Keratinocyte (primary cell): ENCODE results near the gene FASTKD3. TPM values are rescaled to one million over a fixed set of nuclear protein-coding genes. Genes with fewer than 3 reads are reported as not detected.

ENCODE experiments used
- DNase-seq: peaks from one replicate; pipeline ENCODE4 v3.0.0-alpha.2; 2011; ENCODE audit warnings: low read depth, missing footprints, low spot score
- FAIRE-seq: peaks from 2 replicates; lab custom pipeline; 2011; peaks lifted over from hg19 to GRCh38; lab: Jason Lieb, UNC
- H2AFZ ChIP-seq: 2 replicates; pipeline ENCODE4 v1.6.0; 2012; ENCODE audit warnings: low read length, control low read depth, inconsistent platforms; ENCODE audit not compliant: control insufficient read depth
- H3K27ac ChIP-seq: 2 replicates; pipeline ENCODE4 v1.5.1; 2011; ENCODE audit warnings: low read length; ENCODE audit not compliant: control insufficient read depth, insufficient read depth
- H3K27me3 ChIP-seq: 3 replicates; pipeline ENCODE4 v1.6.0; 2011; ENCODE audit warnings: low read length; ENCODE audit not compliant: control insufficient read depth, insufficient read depth; ENCODE audit errors: extremely low read depth
- H3K36me3 ChIP-seq, 2 experiments: 2 replicates in 1 of 2; 3 replicates in 1 of 2; pipeline ENCODE4 v1.5.1; 2011; ENCODE audit warnings: low read length in 2 of 2, mild to moderate bottlenecking in 1 of 2; ENCODE audit not compliant: control insufficient read depth in 2 of 2, insufficient read depth in 2 of 2; ENCODE audit errors: extremely low read depth in 1 of 2
- H3K4me1 ChIP-seq: 3 replicates; pipeline ENCODE4 v1.5.1; 2011; ENCODE audit warnings: low read length; ENCODE audit not compliant: control insufficient read depth, insufficient read depth; ENCODE audit errors: extremely low read depth
- H3K4me2 ChIP-seq: 3 replicates; pipeline ENCODE4 v1.6.0; 2011; ENCODE audit warnings: low read depth, low read length; ENCODE audit not compliant: control insufficient read depth, insufficient read depth; ENCODE audit errors: extremely low read depth
- H3K4me3 ChIP-seq, 3 experiments: fragments of 200-600 bp in 1 of 3; sonication (generic) in 1 of 3; 2 replicates in 2 of 3; 3 replicates in 1 of 3; pipeline ENCODE4 v1.5.1; 2011 to 2016; ENCODE audit warnings: low read length in 3 of 3, mild to moderate bottlenecking in 3 of 3, control low read depth in 2 of 3, inconsistent platforms in 1 of 3, low read depth in 1 of 3, mixed read lengths in 1 of 3, mixed run types in 1 of 3, moderate library complexity in 1 of 3; ENCODE audit not compliant: control insufficient read depth in 2 of 3, insufficient read depth in 2 of 3; ENCODE audit errors: extremely low read depth in 1 of 3
- H3K79me2 ChIP-seq: 2 replicates; pipeline ENCODE4 v1.6.0; 2012; ENCODE audit warnings: low read length; ENCODE audit not compliant: control insufficient read depth, insufficient read depth
- H3K9ac ChIP-seq: 3 replicates; pipeline ENCODE4 v1.6.0; 2011; ENCODE audit warnings: low read length; ENCODE audit not compliant: control insufficient read depth, insufficient read depth; ENCODE audit errors: extremely low read depth
- H3K9me1 ChIP-seq: 3 replicates; pipeline ENCODE4 v1.6.0; 2011; ENCODE audit warnings: low read length; ENCODE audit not compliant: control insufficient read depth, insufficient read depth; ENCODE audit errors: extremely low read depth
- H3K9me3 ChIP-seq: 2 replicates; pipeline ENCODE4 v1.5.1; 2012; ENCODE audit warnings: low read depth, low read length; ENCODE audit not compliant: control insufficient read depth
- H4K20me1 ChIP-seq: 3 replicates; pipeline ENCODE4 v1.6.0; 2011; ENCODE audit warnings: low read length; ENCODE audit not compliant: control insufficient read depth, insufficient read depth; ENCODE audit errors: extremely low read depth
- CTCF ChIP-seq, 3 experiments: IDR thresholded peaks in 1 of 3; conservative IDR thresholded peaks in 1 of 3; optimal IDR thresholded peaks in 1 of 3; 2 replicates in 2 of 3; 3 replicates in 1 of 3; pipeline versions ENCODE3 to v1.5.1; 2011; ENCODE audit warnings: low read length in 3 of 3, mild to moderate bottlenecking in 3 of 3, moderate library complexity in 2 of 3, control low read depth in 1 of 3, inconsistent platforms in 1 of 3; ENCODE audit not compliant: insufficient read depth in 2 of 3; ENCODE audit errors: extremely low read depth in 1 of 3
- EZH2 ChIP-seq: IDR thresholded peaks from one replicate; pipeline ENCODE4 v1.6.1; 2012; ENCODE audit warnings: inconsistent platforms, mild to moderate bottlenecking, low read length, moderate library complexity
- dilution Hi-C: fragments of 300-500 bp; cut with MboI; formaldehyde crosslinking; loops from one replicate; pipeline ENCODE4 v1.7.0; 2020; ENCODE audit warnings: low sequenced_read_pairs; ENCODE audit not compliant: extremely low pct_ligation_motif_present
- polyA plus RNA-seq, 5 experiments: library from polyadenylated mRNA; depleted of rRNA in 3 of 5; stranded (reverse) in 3 of 5; stranded (forward) in 1 of 5; unstranded in 1 of 5; fragments of >200 nt; gene quantifications; 1 replicate in 1 of 5; 2 replicates in 3 of 5; 3 replicates in 1 of 5; pipeline versions ENCODE4 v1.2.1 to v1.2.3, GENCODE V29; 2011 to 2012; ENCODE audit warnings: missing spikeins in 2 of 5, low read depth in 1 of 5, low replicate concordance in 1 of 5

The FASTKD3 gene
- polyA plus RNA-seq, 1 donor (not counting 4 experiments of a cell fraction or from before 2014, with no cell fraction given): 13.8 TPM

GRCh38 chr5:7825630-7826029, 43.2 kb downstream of the FASTKD3 start:
- dilution Hi-C loops: no loop called here
- Histone ChIP-seq H3K9me1 (no peaks in the 10 kb centered on the region), H3K4me2 (no peak overlapping the region), H4K20me1 (no peaks in the 10 kb centered on the region), H3K4me3 (no peak overlapping the region), H3K36me3 (no peaks in the 10 kb centered on the region), H3K79me2 (no peaks in the 10 kb centered on the region), H3K27ac (no peak overlapping the region), H2AFZ (no peak overlapping the region), H3K4me1 (no peaks in the 10 kb centered on the region), H3K9ac (no peak overlapping the region), H3K9me3 (no peaks in the 10 kb centered on the region), H3K27me3 (no peaks in the 10 kb centered on the region)
- no peak for FAIRE-seq
- DNase-seq: no peak
- TF ChIP-seq CTCF (optimal IDR thresholded peaks at IDR 0.05 in 1 of 3, IDR thresholded peaks at IDR 0.05 in 1 of 3, conservative IDR thresholded peaks at IDR 0.05 in 1 of 3; ENCODE audit: extremely low read depth in 1 of 3, insufficient read depth in 2 of 3, low read length in 3 of 3) (no peak), EZH2 (no peak)

GRCh38 chr5:7824995-7825394, 43.8 kb downstream of the FASTKD3 start:
- Histone ChIP-seq H3K79me2 (no peaks in the 10 kb centered on the region), H3K9me3 (no peaks in the 10 kb centered on the region), H3K27me3 (no peaks in the 10 kb centered on the region), H4K20me1 (no peaks in the 10 kb centered on the region), H3K9me1 (no peaks in the 10 kb centered on the region), H3K9ac (no peak overlapping the region), H3K4me1 (no peaks in the 10 kb centered on the region), H2AFZ (no peak overlapping the region), H3K27ac (no peak overlapping the region), H3K36me3 (no peaks in the 10 kb centered on the region), H3K4me2 (no peak overlapping the region), H3K4me3 (no peak overlapping the region)
- DNase-seq: no peak
- no peak for FAIRE-seq
- no peak for TF ChIP-seq CTCF (optimal IDR thresholded peaks at IDR 0.05 in 1 of 3, IDR thresholded peaks at IDR 0.05 in 1 of 3, conservative IDR thresholded peaks at IDR 0.05 in 1 of 3; ENCODE audit: extremely low read depth in 1 of 3, insufficient read depth in 2 of 3, low read length in 3 of 3)
- TF ChIP-seq EZH2: no peak
- dilution Hi-C loops: no loop called here
